B cell (primary cell): ENCODE data around the gene GAL3ST2. TPM values are rescaled to one million over a fixed set of nuclear protein-coding genes. Genes with fewer than 3 reads are reported as not detected.
A peak's percentile ranks its signal among the peaks of the same experiment; 100 is the strongest.
"Not testable (repeated sequence)": the region's sequence is repeated elsewhere in the genome, so short reads cannot be mapped to it uniquely, and the experiment has no call there.

ENCODE experiments used
- ATAC-seq: fragments of 200-7000 bp; cut with Tn5 transposase; one replicate; pipeline ENCODE4 v1.10.0; 2021; ENCODE audit warnings: low read depth, mild to moderate bottlenecking, moderate number of reproducible peaks, moderate library complexity
- CTCF ChIA-PET: fragments of 350-600 bp; sonication (Branson Sonifier 250); formaldehyde crosslinking; loops from one replicate; lab custom pipeline; 2021; ENCODE audit warnings: antibody characterized with exemption, inconsistent platforms; lab: Charles Lee
- POLR2A ChIA-PET: fragments of 350-600 bp; sonication (Branson Sonifier 250); formaldehyde crosslinking; loops from one replicate; lab custom pipeline; 2021; ENCODE audit warnings: antibody characterized with exemption; lab: Charles Lee
- DNase-seq: peaks from one replicate; pipeline ENCODE4 v3.0.0; 2013
- H2AFZ ChIP-seq: 2 replicates; pipeline ENCODE4 v1.6.1; 2012; ENCODE audit warnings: mild to moderate bottlenecking, low read depth, low read length; ENCODE audit not compliant: insufficient read depth, poor library complexity, severe bottlenecking
- H3K27ac ChIP-seq, 2 donors: 1 replicate in 1 of 2; 2 replicates in 1 of 2; pipeline ENCODE4 v1.5.1; 2012 to 2013; ENCODE audit warnings: low read length in 2 of 2, mild to moderate bottlenecking in 2 of 2, moderate library complexity in 1 of 2
- H3K27me3 ChIP-seq, 4 experiments: fragments of 200-600 bp in 1 of 4; sonication (generic) in 1 of 4; replicated peaks in 1 of 4; 1 replicate in 2 of 4; 2 replicates in 2 of 4; pipeline versions ENCODE4 v1.6.1 to v1.7.0; 2013 to 2016; ENCODE audit warnings: low read length in 3 of 4, mild to moderate bottlenecking in 2 of 4, mixed read lengths in 1 of 4, moderate library complexity in 1 of 4; ENCODE audit not compliant: insufficient read depth in 4 of 4, control insufficient read depth in 3 of 4; ENCODE audit errors: control extremely low read depth in 1 of 4
- H3K36me3 ChIP-seq, 2 experiments: replicated peaks in 1 of 2; 1 replicate in 1 of 2; 2 replicates in 1 of 2; pipeline versions ENCODE4 v1.6.1 to v1.7.1; 2013; ENCODE audit warnings: low read length in 1 of 2; ENCODE audit not compliant: insufficient read depth in 2 of 2, control insufficient read depth in 1 of 2; ENCODE audit errors: control extremely low read depth in 1 of 2, extremely low read depth in 1 of 2
- H3K4me1 ChIP-seq, 2 donors: fragments of 200-600 bp in 1 of 2; sonication (generic) in 1 of 2; 1 replicate in 1 of 2; 2 replicates in 1 of 2; pipeline versions ENCODE4 v1.5.1 to v1.6.1; 2013 to 2017; ENCODE audit warnings: low read length in 2 of 2; ENCODE audit not compliant: control insufficient read depth in 2 of 2, insufficient read depth in 2 of 2
- H3K4me2 ChIP-seq: replicated peaks from 2 replicates; pipeline ENCODE3; 2012; ENCODE audit warnings: mild to moderate bottlenecking, low read depth, low read length; ENCODE audit not compliant: poor library complexity, severe bottlenecking
- H3K4me3 ChIP-seq, 5 experiments: fragments of 200-600 bp in 1 of 5; sonication (generic) in 1 of 5; 1 replicate in 3 of 5; 2 replicates in 2 of 5; pipeline versions ENCODE4 v1.5.1 to v1.7.0; 2011 to 2016; ENCODE audit warnings: low read length in 4 of 5, mild to moderate bottlenecking in 4 of 5, low read depth in 2 of 5, control low read depth in 1 of 5, moderate library complexity in 1 of 5; ENCODE audit not compliant: insufficient read depth in 1 of 5; ENCODE audit errors: control extremely low read depth in 1 of 5, extremely low read depth in 1 of 5
- H3K79me2 ChIP-seq: fragments of 200-600 bp; sonication (generic); one replicate; pipeline ENCODE4 v1.6.0; 2016; ENCODE audit warnings: low read length; ENCODE audit not compliant: control insufficient read depth, insufficient read depth
- H3K9ac ChIP-seq: fragments of 200-600 bp; sonication (generic); 2 replicates; pipeline ENCODE4 v1.6.1; 2017; ENCODE audit warnings: mild to moderate bottlenecking, low read length, moderate library complexity
- H3K9me3 ChIP-seq, 3 donors: one replicate each; pipeline versions ENCODE4 v1.6.1 to v1.7.1; 2013; ENCODE audit warnings: low read length in 2 of 3; ENCODE audit not compliant: control insufficient read depth in 2 of 3, insufficient read depth in 1 of 3; ENCODE audit errors: control extremely low read depth in 1 of 3
- H4K20me1 ChIP-seq: 2 replicates; pipeline ENCODE4 v1.6.0; 2012; ENCODE audit warnings: mild to moderate bottlenecking, low read length; ENCODE audit not compliant: insufficient read depth, control insufficient read depth, poor library complexity, severe bottlenecking
- H3K27ac Mint-ChIP-seq: one replicate; pipeline ENCODE4 v1.8.0; 2021; ENCODE audit warnings: mixed read lengths
- H3K27me3 Mint-ChIP-seq: one replicate; pipeline ENCODE4 v1.8.0; 2021; ENCODE audit warnings: mixed read lengths
- H3K4me1 Mint-ChIP-seq: one replicate; pipeline ENCODE4 v1.8.0; 2021; ENCODE audit warnings: mixed read lengths
- H3K4me3 Mint-ChIP-seq: one replicate; pipeline ENCODE4 v1.8.0; 2021; ENCODE audit warnings: mixed read lengths
- H3K9me3 Mint-ChIP-seq: one replicate; pipeline ENCODE4 v1.8.0; 2022; ENCODE audit warnings: mixed read lengths; ENCODE audit not compliant: insufficient read depth
- CTCF ChIP-seq: fragments of 200-600 bp; IDR thresholded peaks from one replicate; pipeline ENCODE4 v1.8.0; 2022; ENCODE audit warnings: antibody characterized with exemption, mild to moderate bottlenecking
- EZH2 ChIP-seq: IDR thresholded peaks from 2 replicates; pipeline ENCODE4 v1.6.1; 2012; ENCODE audit warnings: borderline replicate concordance, low read depth, mild to moderate bottlenecking, moderate library complexity, low read length; ENCODE audit not compliant: insufficient read depth, poor library complexity, severe bottlenecking
- whole genome bisulfite sequencing: methylation state at CpG from one replicate; pipeline ENCODE4 v1.1.5; 2013; ENCODE audit warnings: missing lambda C conversion rate; ENCODE audit not compliant: insufficient coverage; 5-methylcytosine and 5-hydroxymethylcytosine counted together
- intact Hi-C: fragments of 100-400 bp; cut with micrococcal nuclease; formaldehyde crosslinking; loops from one replicate; pipeline ENCODE4 v1.10.0; 2022
- polyA plus RNA-seq: library from polyadenylated mRNA; depleted of rRNA; stranded (reverse); fragments of >200 nt; gene quantifications from 2 replicates; pipeline ENCODE4 v1.2.3, GENCODE V29; 2012
- total RNA-seq, 2 donors: library from RNA; stranded (reverse); fragments of 120-200 nt in 1 of 2; gene quantifications; 1 replicate in 1 of 2; 2 replicates in 1 of 2; pipeline versions ENCODE4 v1.2.3 to v1.2.4, GENCODE V29; 2013 to 2022

GAL3ST2 gene
- total and polyA plus RNA-seq, 2 donors (not counting 1 experiment from before 2014, with no cell fraction given), result 0.10 TPM; not detected in 1

- Mint-ChIP-seq H3K9me3 (no peaks in the 10 kb centered on the region), H3K4me1 (peaks cover 13% of the 10 kb centered on the region), H3K27me3 (peaks cover 25% of the 10 kb centered on the region), H3K27ac (no peak overlapping the region), H3K4me3 (no peak overlapping the region)
- H2AFZ ChIP-seq, result no peak overlapping the region
- peaks cover 0 to 18% (median 0%) of the 10 kb centered on the region in 3 donors for H3K9me3 ChIP-seq
- H3K4me1 ChIP-seq, result peaks cover 9 to 29% of the 10 kb centered on the region in 2 donors
- peaks cover 0 to 22% (median 2%) of the 10 kb centered on the region in 4 experiments for H3K27me3 ChIP-seq
- TF ChIP-seq EZH2, result no peak
- no peak for TF ChIP-seq CTCF
- no peak overlapping the region for H3K4me2 ChIP-seq
- DNase-seq (peak; percentile 30), ATAC-seq (no peak)
- 91% methylated on average over 10 of the region's 10 CpGs for whole genome bisulfite sequencing
- intact Hi-C loops, result no loop called here
- ChIA-PET CTCF (no interaction called here), POLR2A (no interaction called here)
- no peak overlapping the region for H3K4me3 ChIP-seq
- H3K9ac ChIP-seq, result no peak overlapping the region
- no peaks in the 10 kb centered on the region for H4K20me1 ChIP-seq
- peak overlapping the region in 1 of 2 donors; percentile 6 for H3K27ac ChIP-seq
- H3K36me3 ChIP-seq, result no peaks in the 10 kb centered on the region
- H3K79me2 ChIP-seq, result no peaks in the 10 kb centered on the region
Observed at GRCh38 chr2:241818943-241819270, 42.3 kb downstream of the GAL3ST2 start.

DNA sequence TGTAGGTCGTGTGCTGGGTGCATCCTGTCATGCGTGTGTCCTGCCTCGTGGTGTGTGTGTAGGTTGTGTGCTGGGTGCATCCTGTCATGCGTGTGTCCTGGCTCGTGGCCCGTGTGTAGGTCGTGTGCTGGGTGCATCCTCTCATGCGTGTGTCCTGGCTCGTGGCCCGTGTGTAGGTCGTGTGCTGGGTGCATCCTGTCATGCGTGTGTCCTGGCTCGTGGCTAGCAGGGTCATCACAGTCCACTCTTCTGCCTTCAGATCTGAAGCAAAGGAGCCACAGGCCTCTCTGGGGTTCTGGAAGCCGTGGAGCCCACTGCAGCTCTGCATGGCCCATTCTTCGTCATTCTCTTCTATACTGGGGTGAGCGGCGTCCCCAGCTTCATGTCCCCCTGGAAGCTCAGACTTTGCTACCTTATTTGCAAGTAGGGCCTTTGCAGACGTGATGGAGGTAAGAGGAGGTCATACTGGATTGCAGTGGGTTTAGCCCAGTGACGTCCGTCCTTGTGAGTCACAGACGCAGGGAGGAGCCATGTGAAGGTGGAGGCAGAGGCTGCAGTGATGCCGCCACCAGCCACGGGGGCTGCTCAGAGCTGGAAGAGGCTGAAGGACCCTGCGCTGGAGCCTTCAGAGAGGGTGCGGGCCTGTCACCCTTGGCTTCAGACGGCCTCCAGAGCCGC, 43.5 kb downstream of the GAL3ST2 start:
- H3K27me3 Mint-ChIP-seq, result peaks cover 26% of the 10 kb centered on the region
- H3K36me3 ChIP-seq, H3K9me3 Mint-ChIP-seq, H3K79me2 ChIP-seq, H3K4me3 Mint-ChIP-seq, intact Hi-C loops, H3K4me3 ChIP-seq, H3K4me1 Mint-ChIP-seq, ATAC-seq, H3K27ac Mint-ChIP-seq, DNase-seq, H3K4me2 ChIP-seq, H4K20me1 ChIP-seq, CTCF ChIA-PET, POLR2A ChIA-PET, H2AFZ ChIP-seq, H3K9ac ChIP-seq: not testable (repeated sequence)
- peak overlapping the region in 1 of 2 donors; percentile 7 for H3K27ac ChIP-seq
- H3K9me3 ChIP-seq, result peaks cover 0 to 19% (median 0%) of the 10 kb centered on the region in 3 donors
- WGBS, result 81% methylated on average over 25 of the region's 27 CpGs
- peaks cover 6 to 25% of the 10 kb centered on the region in 2 donors for H3K4me1 ChIP-seq
- H3K27me3 ChIP-seq, result peaks cover 0 to 22% (median 2%) of the 10 kb centered on the region in 4 experiments
